GM12874 (cell line): Measurements from ENCODE around the gene SPEM1.

ENCODE experiments used
- CTCF ChIP-seq: IDR thresholded peaks from 2 replicates; pipeline ENCODE4 v1.5.1; 2011; ENCODE audit warnings: low read depth, mild to moderate bottlenecking, control low read depth, low read length, moderate library complexity; ENCODE audit not compliant: insufficient read depth

SPEM1 gene

GRCh38 chr17:7408252-7408727 lies 11.8 kb upstream of the SPEM1 start:
- TF ChIP-seq CTCF, result no peak

GRCh38 chr17:7408863-7409262 lies 11.3 kb upstream of the SPEM1 start:
- TF ChIP-seq CTCF, result no peak

- no peak for TF ChIP-seq CTCF
Measured at GRCh38 chr17:7409716-7410115, 10.4 kb upstream of the SPEM1 start.

GRCh38 chr17:7410634-7411426 lies 9.3 kb upstream of the SPEM1 start:
- TF ChIP-seq CTCF, result no peak

- TF ChIP-seq CTCF, result no peak
Measured at GRCh38 chr17:7411427-7411750, 8.7 kb upstream of the SPEM1 start.

- TF ChIP-seq CTCF, result no peak
Measured at GRCh38 chr17:7413346-7413985, 6.7 kb upstream of the SPEM1 start.

- no peak for TF ChIP-seq CTCF
Measured at GRCh38 chr17:7414837-7415236, 5.3 kb upstream of the SPEM1 start.
